CD4-positive, alpha-beta T cell treated with Interleukin-6 at 100 ng/mL for 8 hours (primary cell): ENCODE results near the gene SH3TC1.
A peak's percentile ranks its signal among the peaks of the same experiment; 100 is the strongest.

Experiments
- DNase-seq: peaks from one replicate; pipeline ENCODE4 v3.0.0-alpha.2; 2020; ENCODE audit warnings: mixed read lengths, low spot score

The SH3TC1 gene

GRCh38 chr4:8164194-8164565, 34.9 kb upstream of the SH3TC1 start:
- DNase-seq, result no peak

DNA sequence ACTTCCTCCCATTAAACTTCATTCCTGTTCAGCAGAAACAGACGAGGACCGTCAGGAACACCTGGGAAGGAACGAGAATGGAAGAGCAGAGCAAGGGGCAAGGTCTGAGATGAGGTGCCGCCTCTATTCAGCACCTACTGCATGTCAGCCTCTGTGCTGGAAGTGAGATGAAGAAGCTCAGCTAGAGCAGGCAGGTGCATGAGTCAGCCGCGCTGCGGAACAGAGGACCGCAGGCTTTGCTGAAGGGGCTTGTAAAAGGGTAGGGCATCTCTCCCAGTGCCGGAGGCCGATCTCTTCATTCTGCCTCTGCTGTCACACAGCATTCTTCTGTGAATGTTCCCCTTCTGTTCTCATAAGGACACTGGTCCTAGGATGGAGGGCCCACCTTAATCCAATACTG, 34.4 kb upstream of the SH3TC1 start:
- no peak for DNase-seq

- DNase-seq, result no peak
Measured at GRCh38 chr4:8165374-8165896, 33.7 kb upstream of the SH3TC1 start.

DNA sequence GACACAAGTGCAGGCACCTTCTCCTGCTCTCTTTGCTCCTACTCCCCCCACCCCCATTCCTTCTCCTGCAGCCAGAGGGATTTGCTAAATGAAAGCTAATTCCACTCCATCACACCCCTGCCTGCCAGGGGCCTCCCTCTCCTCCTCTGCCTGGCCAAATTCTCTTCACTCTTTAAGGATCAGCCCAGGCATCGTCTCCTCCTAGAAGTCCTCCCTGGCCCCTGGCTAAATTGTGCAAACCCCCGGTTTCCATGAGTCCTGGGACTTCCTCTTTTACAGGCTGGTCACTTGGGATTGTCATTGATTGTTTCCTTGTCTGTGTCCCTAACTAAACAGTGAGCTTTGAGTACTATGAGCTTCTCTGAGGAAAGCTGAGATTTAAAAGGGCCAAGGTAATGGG, 31.8 kb upstream of the SH3TC1 start:
- no peak for DNase-seq

DNA sequence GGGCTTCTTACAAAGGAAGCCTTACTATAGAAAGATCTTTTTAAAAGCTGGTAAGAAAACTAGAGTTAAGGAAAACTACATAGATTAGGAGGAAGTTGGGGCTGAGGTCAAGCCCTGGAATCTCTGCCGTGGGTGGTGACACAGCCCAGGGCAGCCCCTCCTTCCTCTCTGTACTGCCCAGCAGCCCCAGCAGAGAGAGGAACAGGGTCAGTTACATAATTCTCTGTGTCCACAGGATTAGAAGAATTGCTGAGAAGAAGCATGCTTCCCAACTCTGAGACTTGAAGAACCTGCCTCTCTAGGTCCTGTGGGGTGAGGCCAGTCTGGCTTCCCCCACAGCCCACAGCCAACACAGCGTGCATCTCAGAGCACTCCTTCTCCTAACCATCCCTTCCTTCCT, 31.3 kb upstream of the SH3TC1 start:
- DNase-seq, result no peak

- DNase-seq, result no peak
Measured at GRCh38 chr4:8168232-8168631, 30.9 kb upstream of the SH3TC1 start.

GRCh38 chr4:8168832-8169598, 30.1 kb upstream of the SH3TC1 start:
- no peak for DNase-seq

- no peak for DNase-seq
Measured at GRCh38 chr4:8169763-8170162, 29.3 kb upstream of the SH3TC1 start.

GRCh38 chr4:8170341-8170740, 28.7 kb upstream of the SH3TC1 start:
- no peak for DNase-seq

DNA sequence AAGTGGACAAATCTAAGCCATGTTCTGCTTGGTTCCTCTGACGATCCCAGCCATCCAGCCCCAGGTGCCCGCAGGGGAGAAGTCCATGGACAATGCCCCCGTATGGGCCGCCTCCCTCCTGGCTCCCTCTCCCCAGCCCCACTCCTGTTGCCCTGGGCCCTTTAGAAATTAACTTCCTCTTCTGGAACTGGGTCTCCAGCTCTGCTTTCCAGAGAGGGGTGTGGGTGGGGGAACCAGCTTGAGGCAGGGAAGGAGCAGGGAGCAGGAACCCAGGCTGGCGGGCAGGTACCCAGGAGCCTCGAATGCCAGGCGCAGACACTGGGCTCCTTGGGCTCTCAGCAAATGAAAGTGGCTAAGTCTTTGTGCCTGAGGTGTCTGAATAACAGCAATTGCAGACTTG, 27.8 kb upstream of the SH3TC1 start:
- no peak for DNase-seq

DNA sequence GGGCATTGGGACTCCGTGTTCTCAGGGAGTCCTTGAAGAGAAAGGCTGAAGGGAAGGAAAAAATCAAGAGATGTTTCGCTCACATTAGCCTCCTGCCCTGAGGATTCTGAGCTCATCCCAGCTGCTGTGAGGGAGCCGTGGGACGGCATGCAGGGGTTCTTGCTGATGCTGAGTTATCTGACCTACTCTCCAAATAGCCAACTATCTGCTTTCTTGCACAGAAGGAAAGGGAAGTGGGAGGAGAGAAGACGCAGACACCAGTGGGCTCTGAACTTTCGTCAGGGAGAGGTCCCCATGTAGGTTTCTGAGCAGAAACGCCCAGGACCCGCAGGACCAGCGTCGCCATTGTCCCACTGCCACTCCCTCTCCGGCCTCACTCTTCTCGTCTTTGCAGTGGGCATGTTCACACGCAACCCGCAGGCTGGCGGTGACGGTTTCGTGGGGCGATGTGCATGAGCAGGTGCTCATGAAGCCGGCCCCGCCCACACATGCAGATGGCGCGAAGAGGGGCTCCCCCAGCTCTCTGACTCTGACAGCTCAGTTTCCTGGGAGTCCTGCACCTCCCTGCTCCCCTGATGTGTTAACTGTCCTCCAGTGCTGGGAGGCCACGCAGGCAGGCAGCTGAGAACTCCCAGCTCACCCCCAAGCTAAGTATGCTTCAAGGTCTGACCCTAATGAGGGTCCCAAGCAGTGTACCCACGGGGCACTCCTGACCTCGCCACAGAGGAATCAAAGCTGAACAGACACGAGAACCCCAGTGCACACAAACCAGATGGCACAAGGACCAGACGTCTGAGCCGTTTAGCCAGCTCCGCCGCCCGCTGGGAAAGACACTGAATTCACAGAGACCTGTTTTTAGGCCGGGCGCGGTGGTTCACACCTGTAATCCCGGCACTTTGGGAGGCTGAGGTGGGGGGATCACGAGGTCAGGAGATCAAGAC, 26.8 kb upstream of the SH3TC1 start:
- DNase-seq, result no peak

DNA sequence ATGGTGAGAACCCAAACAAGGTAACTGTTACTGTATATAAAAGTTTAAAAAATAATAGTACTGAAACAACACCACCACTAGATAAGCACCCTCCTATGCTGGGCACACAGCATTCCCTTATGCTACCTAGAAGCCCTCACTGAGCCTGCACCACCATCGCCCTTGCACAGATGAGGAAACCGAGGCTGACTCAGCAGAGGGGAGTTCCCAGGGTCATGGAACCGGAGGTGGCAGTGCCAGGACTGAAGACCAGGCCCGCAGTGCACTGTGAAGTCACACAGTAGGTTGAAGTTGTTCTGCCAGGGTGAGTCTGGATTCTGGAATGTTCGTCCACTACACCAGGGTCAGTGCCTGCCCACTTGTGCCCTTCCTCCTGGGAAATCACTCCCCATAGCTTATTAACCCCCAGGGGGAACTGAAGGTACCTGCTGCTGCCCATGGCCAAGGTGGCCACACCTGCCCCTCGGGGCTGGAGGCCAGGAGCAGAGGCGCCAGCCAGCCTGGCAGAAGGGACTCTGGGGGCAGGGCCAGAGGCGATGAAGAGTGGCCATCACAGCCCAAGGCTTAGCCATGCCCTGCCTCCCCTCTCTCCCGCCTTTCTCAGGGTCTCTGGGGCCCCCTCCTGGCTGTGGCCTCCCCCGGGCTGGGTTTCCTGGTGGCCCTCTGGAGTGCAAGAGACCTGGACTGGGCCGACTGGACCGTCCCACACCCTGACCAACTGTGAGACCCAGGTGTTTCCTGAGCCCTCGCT, 25.4 kb upstream of the SH3TC1 start:
- DNase-seq, result no peak

GRCh38 chr4:8174970-8175369, 24.1 kb upstream of the SH3TC1 start:
- DNase-seq, result no peak

GRCh38 chr4:8175686-8176085, 23.4 kb upstream of the SH3TC1 start:
- DNase-seq, result no peak

- peak; percentile 40 for DNase-seq
Measured at GRCh38 chr4:8176547-8177399, 22.3 kb upstream of the SH3TC1 start.

DNA sequence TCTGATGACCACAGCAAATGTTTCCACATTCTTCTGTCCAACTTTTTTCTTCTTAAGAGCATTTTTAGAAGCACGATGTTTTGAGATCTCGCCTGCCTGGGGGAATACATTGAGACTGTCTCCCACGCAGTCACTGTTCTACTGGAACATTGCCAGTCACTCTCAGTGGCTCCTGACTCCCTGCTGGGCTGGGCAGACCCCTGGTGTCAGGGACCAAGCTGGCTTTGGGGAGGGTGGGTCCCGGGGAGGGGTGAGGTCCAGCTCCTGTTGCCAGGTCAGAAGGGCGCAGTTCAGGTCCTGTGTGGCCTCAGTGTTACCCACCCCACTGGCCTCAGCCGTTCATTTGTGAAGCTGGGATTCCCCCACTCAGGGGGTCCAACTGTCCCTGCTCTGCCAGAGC, 21.5 kb upstream of the SH3TC1 start:
- DNase-seq, result no peak

DNA sequence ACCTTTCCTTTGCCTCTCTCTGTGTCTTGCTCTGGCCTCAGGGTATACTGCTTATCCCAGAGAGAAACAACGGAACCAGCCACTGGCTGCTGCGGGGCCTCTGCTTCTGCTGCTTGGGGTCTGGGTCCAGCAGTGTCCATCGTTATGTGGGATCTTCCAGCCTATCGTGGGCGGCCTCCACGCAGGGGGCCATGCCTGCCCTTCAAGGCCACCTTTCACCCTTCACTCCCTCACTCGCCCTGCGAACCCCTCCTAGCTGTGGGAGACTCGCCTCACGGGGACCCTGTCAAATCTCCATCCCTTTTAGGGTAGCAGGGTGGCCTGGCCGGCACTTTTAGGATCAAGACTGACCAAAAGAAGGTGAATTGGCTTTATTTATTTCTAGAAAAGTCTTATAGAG, 21.1 kb upstream of the SH3TC1 start:
- no peak for DNase-seq

DNA sequence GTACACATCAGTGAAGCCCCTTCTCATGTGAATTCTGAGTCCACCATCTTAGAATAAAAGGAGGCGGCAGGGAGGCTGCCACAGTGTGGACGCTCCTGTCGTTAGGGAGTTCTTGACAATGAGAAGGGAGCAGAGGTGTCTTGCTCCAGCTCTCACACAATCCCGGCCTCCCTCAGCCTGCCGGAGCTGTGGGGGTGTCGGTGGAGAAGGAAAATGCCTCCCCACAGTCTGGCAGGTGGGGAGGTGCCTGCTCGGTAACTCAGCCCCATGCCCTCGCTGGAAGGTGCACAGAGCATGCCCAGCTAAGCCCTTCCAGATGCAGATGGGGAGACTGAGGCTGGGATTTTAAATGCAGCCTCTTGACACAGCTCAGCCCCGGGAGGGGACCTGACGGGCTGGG, 20.0 kb upstream of the SH3TC1 start:
- DNase-seq, result no peak

DNA sequence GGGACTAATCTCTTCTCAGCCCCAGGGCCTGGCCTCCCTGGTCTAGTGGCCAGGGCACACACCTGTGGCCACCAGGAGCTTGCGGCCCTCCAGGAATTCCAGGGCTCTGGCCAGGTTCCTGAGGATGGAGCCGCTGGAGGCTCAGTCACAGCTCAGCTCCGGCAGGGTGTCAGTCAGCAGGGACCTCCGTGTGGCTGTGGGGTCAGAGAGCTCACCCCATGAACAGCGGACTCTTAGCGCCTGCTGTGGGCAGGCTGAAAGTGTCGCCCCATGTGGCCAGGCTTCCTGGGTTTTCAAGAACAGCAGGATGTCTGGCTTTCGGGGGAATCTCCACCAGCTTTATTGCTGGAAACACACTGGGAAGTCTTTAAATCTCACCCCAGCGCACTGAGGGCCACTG, 19.3 kb upstream of the SH3TC1 start:
- DNase-seq, result no peak

GRCh38 chr4:8180310-8181093, 18.6 kb upstream of the SH3TC1 start:
- no peak for DNase-seq

DNA sequence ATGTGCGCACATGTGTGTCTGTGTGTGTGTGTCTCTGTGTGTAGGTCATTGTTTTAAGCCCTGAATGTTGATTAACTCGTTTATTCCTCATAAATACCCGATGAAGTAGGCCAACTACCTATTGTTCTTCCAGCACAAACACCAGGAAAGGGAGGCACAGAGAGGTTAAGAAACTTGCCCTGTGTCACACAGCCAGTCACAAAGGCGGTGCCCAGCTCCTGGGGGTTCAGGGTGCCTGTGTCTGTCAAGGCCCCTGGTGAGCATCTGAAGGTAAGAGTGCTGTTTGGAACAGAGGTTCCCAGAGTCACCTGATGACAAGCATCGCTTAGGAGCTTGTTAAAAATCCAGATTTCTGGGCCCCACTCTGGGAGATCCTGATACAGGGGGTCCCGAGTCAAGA, 18.0 kb upstream of the SH3TC1 start:
- no peak for DNase-seq
